Progenitor cell of endocrine pancreas (in vitro differentiated cells): ENCODE measurements around the gene ADM2. TPM values are rescaled to one million over a fixed set of nuclear protein-coding genes. Genes with fewer than 3 reads are reported as not detected.
"Not testable (repeated sequence)": the region's sequence is repeated elsewhere in the genome, so short reads cannot be mapped to it uniquely, and the experiment has no call there.

Experiments
- DNase-seq: peaks from one replicate; pipeline ENCODE4 v3.0.0; 2021; ENCODE audit warnings: low spot score; ENCODE audit not compliant: unreplicated experiment
- H3K27ac Mint-ChIP-seq: 2 replicates; pipeline ENCODE4 v1.8.0; 2021; ENCODE audit warnings: mild to moderate bottlenecking, moderate library complexity, mixed read lengths
- H3K27me3 Mint-ChIP-seq: 2 replicates; pipeline ENCODE4 v1.8.0; 2021; ENCODE audit warnings: mixed read lengths
- H3K36me3 Mint-ChIP-seq: 2 replicates; pipeline ENCODE4 v1.8.0; 2022; ENCODE audit warnings: mixed read lengths; ENCODE audit not compliant: insufficient read depth
- H3K4me1 Mint-ChIP-seq: 2 replicates; pipeline ENCODE4 v1.8.0; 2021; ENCODE audit warnings: low read depth, mixed read lengths
- H3K4me3 Mint-ChIP-seq: 2 replicates; pipeline ENCODE4 v1.8.0; 2021; ENCODE audit warnings: low read depth, mild to moderate bottlenecking, moderate library complexity, mixed read lengths
- H3K9me3 Mint-ChIP-seq: 2 replicates; pipeline ENCODE4 v1.8.0; 2021; ENCODE audit warnings: low read depth, mixed read lengths
- CTCF ChIP-seq: fragments of 200-600 bp; sonication (generic); IDR thresholded peaks from one replicate; pipeline ENCODE4 v1.5.0; 2021; ENCODE audit warnings: antibody characterized with exemption, mild to moderate bottlenecking; ENCODE audit not compliant: unreplicated experiment
- long read RNA-seq: library from polyadenylated mRNA; unstranded; transcript quantifications from one replicate; pipeline ENCODE4 v2.0.0, GENCODE V29; 2020
- total RNA-seq: library from RNA; stranded (reverse); gene quantifications from 2 replicates; pipeline ENCODE4 v1.2.1, GENCODE V29; 2021

ADM2 gene
- 2.9 and 3.2 TPM in 2 replicates for total RNA-seq
- long read RNA-seq: 0 reads

- Mint-ChIP-seq H3K36me3 (no peaks in the 10 kb centered on the region), H3K27me3 (peaks cover 47% of the 10 kb centered on the region), H3K27ac (no peak within 1 kb of the TSS), H3K4me3 (peak within 1 kb of the TSS; percentile 63), H3K4me1 (peaks cover 3% of the 10 kb centered on the region), H3K9me3 (no peaks in the 10 kb centered on the region)
- peak; percentile 44 for DNase-seq
- no peak for TF ChIP-seq CTCF
These were observed at the start of gene ADM2 for GRCh38 chr22:50481440-50482106. ADM2 (plus strand) TSS chr22:50481543; CDS start chr22:50481848, 305 bp downstream.

GRCh38 chr22:50432131-50432876 lies 49.0 kb upstream of the ADM2 start:
- Mint-ChIP-seq H3K27me3 (no peaks in the 10 kb centered on the region), H3K4me1 (no peaks in the 10 kb centered on the region), H3K4me3 (no peak overlapping the region), H3K36me3 (peaks cover 19% of the 10 kb centered on the region), H3K9me3 (peaks cover 4% of the 10 kb centered on the region), H3K27ac (no peak overlapping the region)
- DNase-seq: no peak
- TF ChIP-seq CTCF: no peak

GRCh38 chr22:50432877-50433510 lies 48.3 kb upstream of the ADM2 start:
- not testable (repeated sequence) for H3K9me3 Mint-ChIP-seq, H3K4me3 Mint-ChIP-seq, H3K4me1 Mint-ChIP-seq, H3K27ac Mint-ChIP-seq, DNase-seq, H3K27me3 Mint-ChIP-seq
- peaks cover 19% of the 10 kb centered on the region for H3K36me3 Mint-ChIP-seq

GRCh38 chr22:50434849-50435248 lies 46.5 kb upstream of the ADM2 start:
- H3K4me1 Mint-ChIP-seq: no peaks in the 10 kb centered on the region
- H3K4me3 Mint-ChIP-seq: no peak overlapping the region
- DNase-seq: no peak
- H3K9me3 Mint-ChIP-seq: no peaks in the 10 kb centered on the region
- TF ChIP-seq CTCF: no peak
- H3K27ac Mint-ChIP-seq: peak overlapping the region; percentile 52
- peaks cover 8% of the 10 kb centered on the region for H3K36me3 Mint-ChIP-seq
- H3K27me3 Mint-ChIP-seq: no peaks in the 10 kb centered on the region

GRCh38 chr22:50435291-50436014 lies 45.9 kb upstream of the ADM2 start:
- Mint-ChIP-seq H3K4me3 (no peak overlapping the region), H3K9me3 (no peaks in the 10 kb centered on the region), H3K4me1 (no peaks in the 10 kb centered on the region), H3K27ac (no peak overlapping the region), H3K36me3 (peaks cover 8% of the 10 kb centered on the region), H3K27me3 (no peaks in the 10 kb centered on the region)
- TF ChIP-seq CTCF: no peak
- DNase-seq: no peak
